GM12873 (cell line): ENCODE results near the gene TRIM32.

ENCODE experiments used
- CTCF ChIP-seq: IDR thresholded peaks from 2 replicates; pipeline ENCODE4 v1.5.1; 2012; ENCODE audit warnings: low read depth, mild to moderate bottlenecking, moderate library complexity, low read length, control low read depth; ENCODE audit not compliant: insufficient read depth; ENCODE audit errors: missing control alignments

TRIM32 gene

GRCh38 chr9:116721411-116721810 is 34.3 kb downstream of the TRIM32 start:
- no peak for TF ChIP-seq CTCF

GRCh38 chr9:116721944-116722343 is 34.8 kb downstream of the TRIM32 start:
- no peak for TF ChIP-seq CTCF

GRCh38 chr9:116724123-116724522 is 37.0 kb downstream of the TRIM32 start:
- TF ChIP-seq CTCF: no peak

- no peak for TF ChIP-seq CTCF
These were observed 39.5 kb downstream of the TRIM32 start for GRCh38 chr9:116726602-116727001.

GRCh38 chr9:116733010-116733641 is 46.0 kb downstream of the TRIM32 start:
- no peak for TF ChIP-seq CTCF

- no peak for TF ChIP-seq CTCF
These were observed 49.5 kb downstream of the TRIM32 start for GRCh38 chr9:116736399-116737151.

GRCh38 chr9:116737152-116737546 is 50.0 kb downstream of the TRIM32 start:
- peak; percentile 99 for TF ChIP-seq CTCF
